ENCODE measurements around the gene GSN.

GSN gene

DNA sequence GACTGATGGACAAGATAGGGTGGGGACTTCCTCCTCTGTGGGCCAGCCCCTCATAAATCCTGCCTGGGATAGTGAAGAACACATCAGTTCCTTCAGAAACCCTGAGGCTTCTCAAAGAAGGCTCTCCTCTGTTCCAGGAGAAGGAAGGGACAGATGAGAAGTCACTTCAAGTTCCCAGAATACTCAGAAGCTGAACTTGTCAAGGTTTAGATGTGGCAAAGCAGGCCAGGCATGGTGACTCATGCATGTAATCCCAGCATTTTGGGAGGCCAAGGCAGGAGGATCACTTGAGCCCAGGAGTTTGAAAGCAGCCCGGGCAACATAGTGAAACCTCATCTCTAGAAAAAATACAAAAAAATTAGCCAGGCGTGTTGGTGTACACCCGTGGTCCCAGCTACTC, 63.6 kb downstream of the GSN start:
- H3K4me3 ChIP-seq (ENCODE audit: low read depth, low read length): no peak overlapping the region
- ChIA-PET CTCF (interaction anchor here (0.6 to 4.4 kb wide), 15 partner anchors 9 to 118 kb away, joined by 3 to 26 read pairs (median 4); no protein-coding TSS in a partner anchor), POLR2A (interaction anchor here (0.7 kb wide), 1 partner anchor 118 kb away, joined by 3 read pairs; no protein-coding TSS in a partner anchor)
- TF ChIP-seq CTCF (IDR thresholded peaks at IDR 0.05; ENCODE audit: insufficient read depth, low read length, missing control alignments): no peak
- DNase-seq (ENCODE audit: low read depth, low spot score): no peak

- H3K4me3 ChIP-seq (ENCODE audit: low read depth, low read length): no peak overlapping the region
- TF ChIP-seq CTCF (IDR thresholded peaks at IDR 0.05; ENCODE audit: insufficient read depth, low read length, missing control alignments): peak; percentile 23
- DNase-seq (ENCODE audit: low read depth, low spot score): no peak
- ChIA-PET CTCF (interaction anchor here (0.6 to 4.4 kb wide), 15 partner anchors 9 to 119 kb away, joined by 3 to 26 read pairs (median 4); no protein-coding TSS in a partner anchor), POLR2A (interaction anchor here (0.7 kb wide), 1 partner anchor 118 kb away, joined by 3 read pairs; no protein-coding TSS in a partner anchor)
Observed at GRCh38 chr9:121331992-121332685, 64.2 kb downstream of the GSN start.

GRCh38 chr9:121333950-121334773, 66.2 kb downstream of the GSN start:
- POLR2A ChIA-PET: no interaction called here
- TF ChIP-seq CTCF (IDR thresholded peaks at IDR 0.05; ENCODE audit: insufficient read depth, low read length, missing control alignments): no peak
- no peak for DNase-seq (ENCODE audit: low read depth, low spot score)
- CTCF ChIA-PET: interaction anchor here (1.6 to 4.4 kb wide), 4 partner anchors 10 to 41 kb away, joined by 5 to 26 read pairs (median 10); no protein-coding TSS in a partner anchor
- H3K4me3 ChIP-seq (ENCODE audit: low read depth, low read length): no peak overlapping the region

DNA sequence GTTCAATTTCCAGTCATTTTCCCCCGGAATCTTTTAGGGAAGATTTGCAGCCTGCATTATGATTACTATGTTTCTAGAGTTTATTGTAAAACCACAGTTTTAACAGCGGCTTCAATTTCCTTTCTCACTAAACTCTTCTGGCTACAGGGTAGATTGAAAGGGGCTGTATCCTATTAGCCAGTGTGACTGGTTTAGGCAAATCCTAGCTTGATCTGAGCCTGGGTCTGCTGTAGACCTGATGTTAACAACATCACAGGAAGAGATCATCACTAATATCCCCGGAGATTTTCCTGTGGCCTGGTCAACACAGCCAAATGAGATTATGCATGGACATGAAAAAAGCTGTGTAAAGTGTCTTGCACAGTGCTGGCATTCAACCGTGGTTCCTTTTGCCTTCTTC, 68.7 kb downstream of the GSN start:
- ChIA-PET CTCF (interaction anchor here (1.0 to 1.2 kb wide), 2 partner anchors 27 to 63 kb away, joined by 3 to 4 read pairs; no protein-coding TSS in a partner anchor), POLR2A (no interaction called here)
- TF ChIP-seq CTCF (IDR thresholded peaks at IDR 0.05; ENCODE audit: insufficient read depth, low read length, missing control alignments): no peak
- no peak overlapping the region for H3K4me3 ChIP-seq (ENCODE audit: low read depth, low read length)
- DNase-seq (ENCODE audit: low read depth, low spot score): no peak

- ChIA-PET CTCF (interaction anchor here (0.5 to 4.0 kb wide), 6 partner anchors 11 to 336 kb away, joined by 3 to 23 read pairs (median 5); no protein-coding TSS in a partner anchor), POLR2A (no interaction called here)
- TF ChIP-seq CTCF (IDR thresholded peaks at IDR 0.05; ENCODE audit: insufficient read depth, low read length, missing control alignments): no peak
- no peak for DNase-seq (ENCODE audit: low read depth, low spot score)
- no peak overlapping the region for H3K4me3 ChIP-seq (ENCODE audit: low read depth, low read length)
Observed at GRCh38 chr9:121339437-121339836, 71.5 kb downstream of the GSN start.
